Neural crest cell (in vitro differentiated cells): Measurements from ENCODE around the gene ATP5PD. TPM values are rescaled to one million over a fixed set of nuclear protein-coding genes. Genes with fewer than 3 reads are reported as not detected.

ENCODE experiments used
- DNase-seq: peaks from one replicate; pipeline ENCODE4 v3.0.0; 2021; ENCODE audit warnings: low read depth, mixed read lengths, low spot score
- H3K27ac Mint-ChIP-seq: one replicate; pipeline ENCODE4 v1.8.0; 2021; ENCODE audit warnings: mild to moderate bottlenecking, mixed read lengths; ENCODE audit not compliant: unreplicated experiment
- H3K27me3 Mint-ChIP-seq: 2 replicates; pipeline ENCODE4 v1.8.0; 2021; ENCODE audit warnings: low read depth, mild to moderate bottlenecking, mixed read lengths
- H3K36me3 Mint-ChIP-seq: 2 replicates; pipeline ENCODE4 v1.8.0; 2021; ENCODE audit warnings: low read depth, mild to moderate bottlenecking, mixed read lengths
- H3K4me1 Mint-ChIP-seq: 2 replicates; pipeline ENCODE4 v1.8.0; 2021; ENCODE audit warnings: mixed read lengths
- H3K4me3 Mint-ChIP-seq: one replicate; pipeline ENCODE4 v1.8.0; 2021; ENCODE audit warnings: mild to moderate bottlenecking, mixed read lengths
- H3K9me3 Mint-ChIP-seq: 2 replicates; pipeline ENCODE4 v1.8.0; 2021; ENCODE audit warnings: mixed read lengths
- CTCF ChIP-seq: fragments of 200-600 bp; sonication (generic); conservative IDR thresholded peaks from 2 replicates; pipeline ENCODE4 v1.5.0; 2021; ENCODE audit warnings: antibody characterized with exemption, mild to moderate bottlenecking
- total RNA-seq: library from RNA; stranded (reverse); gene quantifications from 2 replicates; pipeline ENCODE4 v1.2.1, GENCODE V29; 2021

The ATP5PD gene
- total RNA-seq, 1 donor from 2014 or later = 198 TPM

DNA sequence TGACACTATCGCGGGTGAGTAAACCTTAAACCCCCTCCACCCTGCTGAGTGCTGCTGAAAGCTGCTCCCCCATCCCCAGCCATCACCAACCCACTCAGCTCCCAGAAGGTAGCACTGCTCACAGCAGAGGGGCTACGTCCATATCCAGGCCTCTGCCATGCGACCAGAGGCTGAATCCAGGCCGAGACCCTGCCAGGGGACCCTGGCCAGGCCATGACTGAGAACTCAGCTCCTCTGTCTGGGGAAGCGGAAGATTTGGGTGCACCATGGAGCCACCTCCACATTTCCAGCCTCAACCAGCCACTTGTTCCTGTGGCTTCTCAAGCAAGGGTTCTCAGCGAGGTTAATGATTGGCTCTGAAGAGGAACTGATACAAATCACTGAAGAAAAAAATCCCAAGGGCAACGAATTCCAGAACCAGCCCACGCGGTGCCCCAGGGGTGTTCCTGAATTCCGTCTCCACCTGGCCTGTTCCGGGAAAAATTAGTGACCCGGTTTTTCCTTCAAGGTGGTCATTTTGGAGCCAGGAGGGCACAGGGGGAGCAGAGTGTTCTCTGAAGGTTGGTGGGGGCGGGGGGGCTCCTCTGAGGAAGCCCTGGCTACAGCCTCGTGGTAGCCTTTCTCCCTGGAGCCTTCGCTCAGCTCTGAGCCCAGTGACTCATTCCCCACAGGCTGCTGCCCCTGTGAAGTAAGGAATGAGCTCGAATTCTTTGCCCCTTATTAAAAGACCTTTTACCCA, 31.7 kb upstream of the ATP5PD start:
- no peak for DNase-seq
- H3K36me3 Mint-ChIP-seq = no peaks in the 10 kb centered on the region
- no peaks in the 10 kb centered on the region for H3K9me3 Mint-ChIP-seq
- H3K4me3 Mint-ChIP-seq = no peak overlapping the region
- no peaks in the 10 kb centered on the region for H3K27me3 Mint-ChIP-seq
- peaks cover 19% of the 10 kb centered on the region for H3K4me1 Mint-ChIP-seq
- TF ChIP-seq CTCF = no peak
- H3K27ac Mint-ChIP-seq = no peak overlapping the region

DNA sequence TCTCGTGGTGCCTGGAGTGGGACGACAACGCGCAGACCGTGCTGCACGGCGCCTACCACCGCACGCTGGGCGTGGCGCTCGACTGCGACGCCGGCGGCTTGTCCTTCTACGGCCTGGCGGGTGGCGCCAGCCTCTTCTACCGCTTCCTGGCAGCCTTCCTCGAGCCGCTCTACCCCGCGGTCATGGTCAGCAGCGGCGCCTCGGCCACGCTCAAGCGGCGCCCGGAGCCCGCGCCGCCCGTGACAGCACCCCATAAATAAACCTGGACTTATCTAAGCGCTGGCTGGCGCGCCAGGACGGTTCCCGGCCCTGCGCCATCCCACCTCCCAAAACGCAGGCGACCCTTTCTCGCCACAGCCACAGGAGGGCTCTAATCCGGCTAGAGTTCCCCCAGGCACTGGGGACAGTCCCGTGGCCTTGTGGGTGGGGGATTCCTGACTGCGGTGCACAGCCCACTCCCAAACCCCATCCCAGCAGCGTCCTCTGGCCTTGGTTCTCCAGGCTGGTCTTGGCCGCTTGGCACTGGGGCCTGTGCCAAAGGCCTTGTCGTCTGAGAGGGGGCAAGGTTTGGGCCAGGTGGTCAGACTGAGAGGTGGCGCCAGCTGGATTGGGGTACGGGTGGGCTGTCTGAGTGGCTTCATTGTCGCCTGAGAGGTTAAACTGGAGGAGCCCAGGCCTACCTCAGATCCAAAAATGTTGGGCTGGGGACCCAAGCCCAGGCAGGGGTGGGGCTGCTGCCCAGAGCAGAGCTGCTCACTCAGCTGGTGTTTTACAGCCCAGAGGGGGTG, 30.9 kb upstream of the ATP5PD start:
- Mint-ChIP-seq H3K4me1 (peaks cover 18% of the 10 kb centered on the region), H3K36me3 (no peaks in the 10 kb centered on the region), H3K4me3 (no peak overlapping the region), H3K27ac (no peak overlapping the region), H3K9me3 (no peaks in the 10 kb centered on the region), H3K27me3 (no peaks in the 10 kb centered on the region)
- no peak for DNase-seq
- TF ChIP-seq CTCF = no peak

- no peak for DNase-seq
- peaks cover 12% of the 10 kb centered on the region for H3K4me1 Mint-ChIP-seq
Measured at GRCh38 chr17:75077072-75077495, 30.3 kb upstream of the ATP5PD start.

GRCh38 chr17:75075597-75076336, 29.0 kb upstream of the ATP5PD start:
- no peak for DNase-seq
- Mint-ChIP-seq H3K27me3 (no peaks in the 10 kb centered on the region), H3K9me3 (no peaks in the 10 kb centered on the region), H3K4me1 (peaks cover 11% of the 10 kb centered on the region), H3K36me3 (no peaks in the 10 kb centered on the region), H3K27ac (no peak overlapping the region), H3K4me3 (no peak overlapping the region)
- no peak for TF ChIP-seq CTCF

More at GRCh38 chr17:75077072-75077495, 30.3 kb upstream of the ATP5PD start:
- no peaks in the 10 kb centered on the region for H3K9me3 Mint-ChIP-seq
- no peak overlapping the region for H3K4me3 Mint-ChIP-seq
- no peaks in the 10 kb centered on the region for H3K27me3 Mint-ChIP-seq
- no peak for TF ChIP-seq CTCF
- H3K27ac Mint-ChIP-seq = no peak overlapping the region
- no peaks in the 10 kb centered on the region for H3K36me3 Mint-ChIP-seq

- peaks cover 6% of the 10 kb centered on the region for H3K4me1 Mint-ChIP-seq
- DNase-seq = no peak
- no peak overlapping the region for H3K27ac Mint-ChIP-seq
- H3K27me3 Mint-ChIP-seq = no peaks in the 10 kb centered on the region
- TF ChIP-seq CTCF = no peak
- H3K36me3 Mint-ChIP-seq = no peaks in the 10 kb centered on the region
- no peak overlapping the region for H3K4me3 Mint-ChIP-seq
- no peaks in the 10 kb centered on the region for H3K9me3 Mint-ChIP-seq
Measured at GRCh38 chr17:75074532-75074931, 27.8 kb upstream of the ATP5PD start.
